HG03521 (cell line): Measurements from ENCODE around the gene RRAGA.
"Not testable (repeated sequence)": the region's sequence is repeated elsewhere in the genome, so short reads cannot be mapped to it uniquely, and the experiment has no call there.

Experiments
- ATAC-seq: cut with Tn5 transposase; IDR thresholded peaks from one replicate; pipeline ENCODE4 v1.9.1; 2021; ENCODE audit warnings: mild to moderate bottlenecking, moderate library complexity; ENCODE audit not compliant: unreplicated experiment

RRAGA gene, protein sequence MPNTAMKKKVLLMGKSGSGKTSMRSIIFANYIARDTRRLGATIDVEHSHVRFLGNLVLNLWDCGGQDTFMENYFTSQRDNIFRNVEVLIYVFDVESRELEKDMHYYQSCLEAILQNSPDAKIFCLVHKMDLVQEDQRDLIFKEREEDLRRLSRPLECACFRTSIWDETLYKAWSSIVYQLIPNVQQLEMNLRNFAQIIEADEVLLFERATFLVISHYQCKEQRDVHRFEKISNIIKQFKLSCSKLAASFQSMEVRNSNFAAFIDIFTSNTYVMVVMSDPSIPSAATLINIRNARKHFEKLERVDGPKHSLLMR

GRCh38 chr9:19048966-19049916, at the start of gene RRAGA:
Gene RRAGA, plus strand, starts transcription at chr9:19049427. Its CDS starts 233 bp downstream, at chr9:19049660.
- ATAC-seq = peak; percentile 91

DNA sequence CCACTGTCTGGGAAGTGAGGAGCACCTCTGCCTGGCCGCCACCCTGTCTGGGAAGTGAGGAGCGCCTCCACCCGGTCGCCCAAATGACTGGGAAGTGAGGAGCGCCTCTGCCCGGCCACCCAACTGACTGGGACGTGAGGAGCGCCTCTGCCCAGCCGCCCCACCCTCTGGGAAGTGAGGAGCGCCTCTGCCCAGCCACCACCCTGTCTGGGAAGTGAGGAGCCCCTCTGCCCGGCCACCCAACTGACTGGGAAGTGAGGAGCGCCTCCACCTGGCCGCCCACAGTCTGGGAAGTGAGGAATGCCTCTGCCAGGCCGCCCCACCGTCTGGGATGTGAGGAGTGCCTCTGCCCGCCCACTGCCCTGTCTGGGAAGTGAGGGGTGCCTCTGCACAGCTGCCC, 49.1 kb upstream of the RRAGA start:
- ATAC-seq = no peak

DNA sequence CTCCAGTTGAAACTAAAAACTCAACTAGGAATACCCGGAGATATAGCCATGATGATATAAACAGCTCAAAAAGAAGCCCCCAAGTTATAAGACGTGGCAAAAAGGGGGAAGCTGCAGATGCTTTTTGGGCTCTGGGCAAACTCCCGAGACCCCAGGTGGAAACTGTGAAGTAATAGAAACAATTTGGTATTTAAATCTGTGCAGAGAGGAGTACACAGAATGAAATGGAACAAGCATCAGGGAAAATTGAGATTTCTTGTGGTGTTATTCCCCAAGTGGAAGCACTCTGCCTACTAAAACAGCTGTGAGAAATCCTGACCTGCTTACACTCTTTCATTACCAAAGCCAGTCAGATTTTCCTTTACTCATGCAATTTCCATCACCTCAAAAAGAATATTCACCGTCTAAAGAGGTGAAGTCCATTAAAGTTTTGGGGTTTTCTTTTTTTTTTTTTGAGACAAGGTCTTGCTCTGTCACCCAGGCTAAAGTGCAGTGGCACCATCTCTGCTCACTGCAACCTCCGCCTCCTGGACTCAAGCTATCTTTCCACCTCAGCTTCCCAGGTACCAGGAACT, 39.7 kb upstream of the RRAGA start:
- ATAC-seq = no peak

DNA sequence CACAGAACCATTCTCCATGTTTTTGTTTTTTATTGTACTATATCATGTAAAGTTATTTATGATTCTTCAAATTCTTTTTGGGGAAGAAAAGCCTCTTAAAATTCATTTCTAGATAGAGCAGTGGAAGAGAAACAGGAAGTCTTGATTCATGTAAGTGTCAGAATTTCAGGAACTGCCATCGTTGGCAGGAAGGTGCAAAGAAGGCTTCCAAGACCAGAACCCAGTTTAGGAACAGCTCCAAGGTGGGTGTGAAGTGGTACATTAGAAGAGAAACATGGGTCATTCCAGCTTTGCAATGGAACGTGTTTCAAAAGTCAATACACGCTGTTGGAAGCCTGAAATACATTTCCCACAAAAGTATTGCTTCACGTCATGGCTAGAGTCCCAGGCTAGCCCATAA, 31.0 kb upstream of the RRAGA start:
- ATAC-seq = no peak

DNA sequence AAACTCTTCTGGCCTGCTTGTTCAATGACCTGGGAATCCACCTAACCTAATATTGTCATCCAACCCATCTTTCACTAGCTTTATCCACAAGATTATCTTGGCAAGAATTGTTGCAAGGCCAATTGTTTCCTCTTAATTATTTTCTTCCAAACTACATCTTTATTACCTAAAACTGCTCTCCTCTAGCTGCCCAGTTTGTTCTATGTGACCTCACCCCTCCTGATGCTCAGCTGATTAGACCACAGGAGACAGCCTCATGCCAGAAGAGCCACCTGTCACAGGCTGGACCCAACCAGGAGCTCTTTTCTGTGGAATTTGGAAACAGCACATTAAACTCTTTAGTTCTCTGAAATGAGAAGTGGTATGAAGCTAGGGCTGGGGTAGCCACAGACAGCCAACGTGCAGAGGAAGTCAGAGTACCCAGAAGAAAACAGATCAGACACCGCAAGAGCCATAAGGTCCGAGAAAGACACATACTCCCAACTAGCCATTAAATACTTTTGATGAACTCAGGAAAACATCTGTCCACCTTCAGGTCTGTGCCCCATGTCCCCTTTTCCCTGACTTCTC, 28.3 kb upstream of the RRAGA start:
- ATAC-seq = no peak

DNA sequence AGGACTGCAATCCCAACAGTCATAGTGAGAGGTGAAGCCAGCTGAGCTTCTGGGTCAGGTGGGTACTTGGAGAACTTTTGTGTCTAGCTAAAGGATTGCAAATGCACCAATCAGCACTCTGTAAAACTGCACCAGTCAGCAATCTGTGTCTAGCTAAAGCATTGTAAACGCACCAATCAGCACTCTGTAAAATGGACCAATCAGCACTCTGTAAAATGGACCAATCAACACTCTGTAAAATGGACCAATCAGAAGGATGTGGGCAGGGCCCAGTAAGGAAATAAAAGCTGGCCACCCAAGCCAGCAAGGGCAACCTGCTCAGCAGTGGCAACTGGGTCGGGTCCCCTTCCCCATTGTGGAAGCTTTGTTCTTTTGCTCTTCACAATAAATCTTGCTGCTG, 27.6 kb upstream of the RRAGA start:
- not testable (repeated sequence) for ATAC-seq

- ATAC-seq = no peak
These were observed 27.0 kb upstream of the RRAGA start for GRCh38 chr9:19022206-19022605.

DNA sequence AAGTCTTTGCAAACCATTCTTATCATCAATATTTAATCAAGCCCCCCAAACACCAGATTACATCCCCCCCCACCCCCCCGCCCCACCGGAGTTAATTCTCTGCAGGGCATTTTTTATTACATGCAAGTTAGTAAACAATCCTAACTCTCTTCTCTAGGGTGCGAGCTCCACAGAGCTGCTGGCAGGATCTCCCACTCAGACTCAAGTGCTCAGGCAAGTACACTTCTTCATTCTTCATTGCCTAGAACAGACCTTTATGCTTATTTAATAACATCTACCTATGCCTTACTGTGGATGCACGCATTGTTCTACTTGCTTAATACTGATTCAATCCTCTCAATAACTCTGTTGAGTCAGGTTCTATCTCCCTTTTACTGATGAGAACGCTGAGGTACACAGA, 26.1 kb upstream of the RRAGA start:
- no peak for ATAC-seq

- no peak for ATAC-seq
These were observed 22.9 kb upstream of the RRAGA start for GRCh38 chr9:19026375-19026774.

GRCh38 chr9:19027825-19028224, 21.4 kb upstream of the RRAGA start:
- ATAC-seq = no peak

- ATAC-seq = peak; percentile 51
These were observed 20.3 kb upstream of the RRAGA start for GRCh38 chr9:19028835-19029451.

DNA sequence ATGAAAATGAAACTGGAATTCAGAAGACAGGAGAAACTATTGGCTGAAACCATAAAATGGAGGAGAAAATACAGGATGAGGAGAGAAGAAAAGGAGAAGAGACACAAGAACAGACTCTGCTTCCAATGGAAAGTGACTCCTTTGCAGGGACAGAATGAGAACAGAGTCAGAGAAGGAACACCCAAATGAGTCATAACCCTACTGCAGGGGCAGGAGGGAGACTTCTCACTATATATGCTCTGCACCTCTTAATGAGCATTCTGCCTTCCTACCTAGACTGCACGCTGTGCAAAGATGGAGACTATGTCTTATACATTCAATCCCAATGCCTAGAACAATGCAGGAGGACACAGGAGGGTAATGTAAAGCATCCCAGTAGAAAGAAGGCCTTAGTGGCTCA, 18.3 kb upstream of the RRAGA start:
- peak; percentile 45 for ATAC-seq

- ATAC-seq = no peak
These were observed 16.8 kb upstream of the RRAGA start for GRCh38 chr9:19032406-19032805.

GRCh38 chr9:19033015-19033414, 16.2 kb upstream of the RRAGA start, which contains the start of gene SAXO1:
Gene SAXO1, minus strand, starts transcription at chr9:19033209. Its CDS starts 301 bp downstream, at chr9:19032908.
- ATAC-seq = no peak

GRCh38 chr9:19036611-19037010, 12.6 kb upstream of the RRAGA start:
- no peak for ATAC-seq

DNA sequence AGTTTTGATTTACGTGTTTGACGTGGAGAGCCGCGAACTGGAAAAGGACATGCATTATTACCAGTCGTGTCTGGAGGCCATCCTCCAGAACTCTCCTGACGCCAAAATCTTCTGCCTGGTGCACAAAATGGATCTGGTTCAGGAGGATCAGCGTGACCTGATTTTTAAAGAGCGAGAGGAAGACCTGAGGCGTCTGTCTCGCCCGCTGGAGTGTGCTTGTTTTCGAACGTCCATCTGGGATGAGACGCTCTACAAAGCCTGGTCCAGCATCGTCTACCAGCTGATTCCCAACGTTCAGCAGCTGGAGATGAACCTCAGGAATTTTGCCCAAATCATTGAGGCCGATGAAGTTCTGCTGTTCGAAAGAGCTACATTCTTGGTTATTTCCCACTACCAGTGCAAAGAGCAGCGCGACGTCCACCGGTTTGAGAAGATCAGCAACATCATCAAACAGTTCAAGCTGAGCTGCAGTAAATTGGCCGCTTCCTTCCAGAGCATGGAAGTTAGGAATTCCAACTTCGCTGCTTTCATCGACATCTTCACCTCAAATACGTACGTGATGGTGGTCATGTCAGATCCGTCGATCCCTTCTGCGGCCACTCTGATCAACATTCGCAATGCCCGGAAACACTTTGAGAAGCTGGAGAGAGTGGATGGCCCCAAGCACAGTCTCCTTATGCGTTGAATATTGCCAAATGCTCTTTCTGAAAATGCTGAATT, 850 bp downstream of the RRAGA start:
- ATAC-seq = no peak

GRCh38 chr9:19050637-19051591, 1.7 kb downstream of the RRAGA start:
- ATAC-seq = no peak

GRCh38 chr9:19057033-19057432, 7.8 kb downstream of the RRAGA start:
- no peak for ATAC-seq

DNA sequence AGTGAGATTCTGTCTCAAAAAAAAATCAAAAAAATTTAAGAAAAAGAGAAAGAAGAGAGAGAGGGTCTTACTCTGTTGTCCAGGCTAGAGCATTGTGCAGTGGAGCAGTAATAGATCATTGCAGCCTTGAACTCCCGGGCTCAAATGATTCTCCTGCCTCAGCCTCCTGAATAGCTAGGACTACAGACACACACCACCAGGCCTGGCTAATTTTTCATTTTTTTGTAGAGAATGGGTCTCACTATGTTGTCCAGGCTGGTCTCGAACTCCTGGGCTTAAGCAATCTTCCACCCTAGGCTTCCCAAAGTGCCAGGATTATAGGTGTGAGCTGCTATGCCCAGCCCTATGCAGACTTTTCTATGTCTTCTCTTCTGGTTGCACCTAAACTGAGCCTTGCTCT, 25.0 kb downstream of the RRAGA start:
- no peak for ATAC-seq
